Measurements from ENCODE around the gene ANO10.
A peak's percentile ranks its signal among the peaks of the same experiment; 100 is the strongest.

Gene ANO10

GRCh38 chr3:43629257-43629656 lies 7.4 kb upstream of the ANO10 start:
- no peak overlapping the region for H3K9ac ChIP-seq (ENCODE audit: low read depth in 1 of 2, low read length in 2 of 2)
- H3K9me3 ChIP-seq (ENCODE audit: control insufficient read depth in 1 of 2, low read length in 2 of 2): no peaks in the 10 kb centered on the region
- H3K27me3 ChIP-seq (ENCODE audit: control insufficient read depth in 1 of 2, insufficient read depth in 2 of 2, low read length in 2 of 2): no peaks in the 10 kb centered on the region
- H3K27ac ChIP-seq (ENCODE audit: low read depth, low read length): no peak overlapping the region
- no peak overlapping the region for H3K4me3 ChIP-seq (ENCODE audit: low read depth in 1 of 2, low read length in 2 of 2)
- no peaks in the 10 kb centered on the region for H3K36me3 ChIP-seq (ENCODE audit: control insufficient read depth in 1 of 2, insufficient read depth in 2 of 2, low read length in 2 of 2)
- no peaks in the 10 kb centered on the region for H3K4me1 ChIP-seq (ENCODE audit: control insufficient read depth in 1 of 2, insufficient read depth in 2 of 2, low read length in 2 of 2)

- Histone ChIP-seq H3K9me3 (ENCODE audit: control insufficient read depth in 1 of 2, low read length in 2 of 2) (no peaks in the 10 kb centered on the region), H3K36me3 (ENCODE audit: control insufficient read depth in 1 of 2, insufficient read depth in 2 of 2, low read length in 2 of 2) (no peaks in the 10 kb centered on the region), H3K27me3 (ENCODE audit: control insufficient read depth in 1 of 2, insufficient read depth in 2 of 2, low read length in 2 of 2) (no peaks in the 10 kb centered on the region), H3K4me1 (ENCODE audit: control insufficient read depth in 1 of 2, insufficient read depth in 2 of 2, low read length in 2 of 2) (peaks cover 0 to 4% of the 10 kb centered on the region in 2 donors), H3K4me3 (ENCODE audit: low read depth in 1 of 2, low read length in 2 of 2) (no peak overlapping the region), H3K9ac (ENCODE audit: low read depth in 1 of 2, low read length in 2 of 2) (no peak overlapping the region), H3K27ac (ENCODE audit: low read depth, low read length) (no peak overlapping the region)
These were observed 5.5 kb upstream of the ANO10 start for GRCh38 chr3:43627360-43627759.

- H3K9ac ChIP-seq (ENCODE audit: low read depth in 1 of 2, low read length in 2 of 2): no peak overlapping the region
- H3K27ac ChIP-seq (ENCODE audit: low read depth, low read length): no peak overlapping the region
- H3K4me3 ChIP-seq (ENCODE audit: low read depth in 1 of 2, low read length in 2 of 2): no peak overlapping the region
- peaks cover 0 to 4% of the 10 kb centered on the region in 2 donors for H3K4me1 ChIP-seq (ENCODE audit: control insufficient read depth in 1 of 2, insufficient read depth in 2 of 2, low read length in 2 of 2)
- no peaks in the 10 kb centered on the region for H3K36me3 ChIP-seq (ENCODE audit: control insufficient read depth in 1 of 2, insufficient read depth in 2 of 2, low read length in 2 of 2)
- H3K9me3 ChIP-seq (ENCODE audit: control insufficient read depth in 1 of 2, low read length in 2 of 2): no peaks in the 10 kb centered on the region
- no peaks in the 10 kb centered on the region for H3K27me3 ChIP-seq (ENCODE audit: control insufficient read depth in 1 of 2, insufficient read depth in 2 of 2, low read length in 2 of 2)
These were observed 3.0 kb upstream of the ANO10 start for GRCh38 chr3:43624619-43625305.

GRCh38 chr3:43620831-43621655 lies 768 bp downstream of the ANO10 start:
- peak overlapping the region; percentile 66 to 84 for H3K9ac ChIP-seq (ENCODE audit: low read depth in 1 of 2, low read length in 2 of 2)
- no peaks in the 10 kb centered on the region for H3K27me3 ChIP-seq (ENCODE audit: control insufficient read depth in 1 of 2, insufficient read depth in 2 of 2, low read length in 2 of 2)
- H3K27ac ChIP-seq (ENCODE audit: low read depth, low read length): peak overlapping the region; percentile 71
- H3K4me1 ChIP-seq (ENCODE audit: control insufficient read depth in 1 of 2, insufficient read depth in 2 of 2, low read length in 2 of 2): peaks cover 23 to 25% of the 10 kb centered on the region in 2 donors
- H3K36me3 ChIP-seq (ENCODE audit: control insufficient read depth in 1 of 2, insufficient read depth in 2 of 2, low read length in 2 of 2): no peaks in the 10 kb centered on the region
- peak overlapping the region; percentile 74 to 89 for H3K4me3 ChIP-seq (ENCODE audit: low read depth in 1 of 2, low read length in 2 of 2)
- H3K9me3 ChIP-seq (ENCODE audit: control insufficient read depth in 1 of 2, low read length in 2 of 2): no peaks in the 10 kb centered on the region

- H3K27me3 ChIP-seq (ENCODE audit: control insufficient read depth in 1 of 2, insufficient read depth in 2 of 2, low read length in 2 of 2): no peaks in the 10 kb centered on the region
- no peaks in the 10 kb centered on the region for H3K36me3 ChIP-seq (ENCODE audit: control insufficient read depth in 1 of 2, insufficient read depth in 2 of 2, low read length in 2 of 2)
- H3K9ac ChIP-seq (ENCODE audit: low read depth in 1 of 2, low read length in 2 of 2): no peak overlapping the region
- H3K4me1 ChIP-seq (ENCODE audit: control insufficient read depth in 1 of 2, insufficient read depth in 2 of 2, low read length in 2 of 2): peaks cover 26 to 28% of the 10 kb centered on the region in 2 donors
- H3K4me3 ChIP-seq (ENCODE audit: low read depth in 1 of 2, low read length in 2 of 2): no peak overlapping the region
- H3K27ac ChIP-seq (ENCODE audit: low read depth, low read length): no peak overlapping the region
- H3K9me3 ChIP-seq (ENCODE audit: control insufficient read depth in 1 of 2, low read length in 2 of 2): no peaks in the 10 kb centered on the region
These were observed 2.2 kb downstream of the ANO10 start for GRCh38 chr3:43619588-43619987.

GRCh38 chr3:43618142-43618541 lies 3.7 kb downstream of the ANO10 start:
- peaks cover 26 to 31% of the 10 kb centered on the region in 2 donors for H3K4me1 ChIP-seq (ENCODE audit: control insufficient read depth in 1 of 2, insufficient read depth in 2 of 2, low read length in 2 of 2)
- H3K36me3 ChIP-seq (ENCODE audit: control insufficient read depth in 1 of 2, insufficient read depth in 2 of 2, low read length in 2 of 2): no peaks in the 10 kb centered on the region
- H3K27ac ChIP-seq (ENCODE audit: low read depth, low read length): no peak overlapping the region
- no peaks in the 10 kb centered on the region for H3K9me3 ChIP-seq (ENCODE audit: control insufficient read depth in 1 of 2, low read length in 2 of 2)
- no peaks in the 10 kb centered on the region for H3K27me3 ChIP-seq (ENCODE audit: control insufficient read depth in 1 of 2, insufficient read depth in 2 of 2, low read length in 2 of 2)
- peak overlapping the region in 1 of 2 donors; percentile 42 for H3K4me3 ChIP-seq (ENCODE audit: low read depth in 1 of 2, low read length in 2 of 2)
- H3K9ac ChIP-seq (ENCODE audit: low read depth in 1 of 2, low read length in 2 of 2): no peak overlapping the region

GRCh38 chr3:43616034-43616433 lies 5.8 kb downstream of the ANO10 start:
- Histone ChIP-seq H3K27me3 (ENCODE audit: control insufficient read depth in 1 of 2, insufficient read depth in 2 of 2, low read length in 2 of 2) (no peaks in the 10 kb centered on the region), H3K27ac (ENCODE audit: low read depth, low read length) (no peak overlapping the region), H3K4me1 (ENCODE audit: control insufficient read depth in 1 of 2, insufficient read depth in 2 of 2, low read length in 2 of 2) (peaks cover 31 to 38% of the 10 kb centered on the region in 2 donors), H3K9ac (ENCODE audit: low read depth in 1 of 2, low read length in 2 of 2) (no peak overlapping the region), H3K4me3 (ENCODE audit: low read depth in 1 of 2, low read length in 2 of 2) (no peak overlapping the region), H3K36me3 (ENCODE audit: control insufficient read depth in 1 of 2, insufficient read depth in 2 of 2, low read length in 2 of 2) (no peaks in the 10 kb centered on the region), H3K9me3 (ENCODE audit: control insufficient read depth in 1 of 2, low read length in 2 of 2) (no peaks in the 10 kb centered on the region)

GRCh38 chr3:43615133-43615532 lies 6.7 kb downstream of the ANO10 start:
- Histone ChIP-seq H3K27me3 (ENCODE audit: control insufficient read depth in 1 of 2, insufficient read depth in 2 of 2, low read length in 2 of 2) (no peaks in the 10 kb centered on the region), H3K27ac (ENCODE audit: low read depth, low read length) (no peak overlapping the region), H3K9ac (ENCODE audit: low read depth in 1 of 2, low read length in 2 of 2) (no peak overlapping the region), H3K4me1 (ENCODE audit: control insufficient read depth in 1 of 2, insufficient read depth in 2 of 2, low read length in 2 of 2) (peaks cover 35 to 43% of the 10 kb centered on the region in 2 donors), H3K36me3 (ENCODE audit: control insufficient read depth in 1 of 2, insufficient read depth in 2 of 2, low read length in 2 of 2) (no peaks in the 10 kb centered on the region), H3K9me3 (ENCODE audit: control insufficient read depth in 1 of 2, low read length in 2 of 2) (no peaks in the 10 kb centered on the region), H3K4me3 (ENCODE audit: low read depth in 1 of 2, low read length in 2 of 2) (no peak overlapping the region)

- Histone ChIP-seq H3K27ac (ENCODE audit: low read depth, low read length) (peak overlapping the region; percentile 3), H3K27me3 (ENCODE audit: control insufficient read depth in 1 of 2, insufficient read depth in 2 of 2, low read length in 2 of 2) (no peaks in the 10 kb centered on the region), H3K4me3 (ENCODE audit: low read depth in 1 of 2, low read length in 2 of 2) (peak overlapping the region; percentile 26 to 33), H3K9me3 (ENCODE audit: control insufficient read depth in 1 of 2, low read length in 2 of 2) (no peaks in the 10 kb centered on the region), H3K36me3 (ENCODE audit: control insufficient read depth in 1 of 2, insufficient read depth in 2 of 2, low read length in 2 of 2) (no peaks in the 10 kb centered on the region), H3K9ac (ENCODE audit: low read depth in 1 of 2, low read length in 2 of 2) (no peak overlapping the region), H3K4me1 (ENCODE audit: control insufficient read depth in 1 of 2, insufficient read depth in 2 of 2, low read length in 2 of 2) (peaks cover 35 to 43% of the 10 kb centered on the region in 2 donors)
These were observed 7.8 kb downstream of the ANO10 start for GRCh38 chr3:43613976-43614375.

GRCh38 chr3:43612419-43612818 lies 9.4 kb downstream of the ANO10 start:
- no peak overlapping the region for H3K27ac ChIP-seq (ENCODE audit: low read depth, low read length)
- no peak overlapping the region for H3K4me3 ChIP-seq (ENCODE audit: low read depth in 1 of 2, low read length in 2 of 2)
- peaks cover 29 to 32% of the 10 kb centered on the region in 2 donors for H3K4me1 ChIP-seq (ENCODE audit: control insufficient read depth in 1 of 2, insufficient read depth in 2 of 2, low read length in 2 of 2)
- no peaks in the 10 kb centered on the region for H3K36me3 ChIP-seq (ENCODE audit: control insufficient read depth in 1 of 2, insufficient read depth in 2 of 2, low read length in 2 of 2)
- no peaks in the 10 kb centered on the region for H3K27me3 ChIP-seq (ENCODE audit: control insufficient read depth in 1 of 2, insufficient read depth in 2 of 2, low read length in 2 of 2)
- no peaks in the 10 kb centered on the region for H3K9me3 ChIP-seq (ENCODE audit: control insufficient read depth in 1 of 2, low read length in 2 of 2)
- H3K9ac ChIP-seq (ENCODE audit: low read depth in 1 of 2, low read length in 2 of 2): no peak overlapping the region

Measured in duodenal mucosa (tissue), 2 donors.